Ascending aorta (tissue), 2 donors: ENCODE measurements around the gene OLFM3. TPM values are rescaled to one million over a fixed set of nuclear protein-coding genes. Genes with fewer than 3 reads are reported as not detected.

Experiments used
- DNase-seq, 2 donors: peaks; one replicate each; pipeline ENCODE4 v3.0.0-alpha.2; 2019; ENCODE audit warnings: low spot score in 2 of 2
- H3K27ac ChIP-seq, 2 donors: fragments of 200-600 bp; sonication (generic); one replicate each; pipeline ENCODE4 v1.5.1; 2016 to 2017; ENCODE audit warnings: mild to moderate bottlenecking in 1 of 2
- H3K27me3 ChIP-seq: fragments of 200-600 bp; sonication (generic); one replicate; pipeline ENCODE4 v1.5.1; 2017
- H3K36me3 ChIP-seq, 2 donors: fragments of 200-600 bp; sonication (generic); one replicate each; pipeline ENCODE4 v1.5.1; 2016
- H3K4me1 ChIP-seq, 2 donors: fragments of 200-600 bp; sonication (generic); one replicate each; pipeline ENCODE4 v1.5.1; 2016 to 2017; ENCODE audit warnings: mild to moderate bottlenecking in 1 of 2
- H3K4me3 ChIP-seq, 2 donors: fragments of 200-600 bp; sonication (generic); one replicate each; pipeline ENCODE4 v1.5.1; 2016 to 2017; ENCODE audit warnings: mild to moderate bottlenecking in 1 of 2
- H3K9me3 ChIP-seq, 2 donors: fragments of 200-600 bp; sonication (generic); one replicate each; pipeline ENCODE4 v1.5.1; 2016
- CTCF ChIP-seq, 3 experiments: fragments of 200-600 bp in 2 of 3; fragments of 450-650 bp in 1 of 3; sonication (generic) in 2 of 3; IDR thresholded peaks; one replicate each; pipeline ENCODE4 v1.5.1; 2016 to 2019; ENCODE audit warnings: antibody characterized with exemption in 3 of 3, mild to moderate bottlenecking in 1 of 3, moderate library complexity in 1 of 3
- intact Hi-C: fragments of 100-400 bp; cut with DNase I; formaldehyde crosslinking; loops from one replicate; pipeline ENCODE4 v1.15.1; 2023
- total RNA-seq: library from RNA; depleted of rRNA; stranded (reverse); fragments of >200 nt; gene quantifications from one replicate; pipeline ENCODE4 v1.1.0, GENCODE V29; 2016

Gene OLFM3
- total RNA-seq, 1 donor from 2014 or later, result not detected

GRCh38 chr1:101995984-101996745 lies 561 bp downstream of the OLFM3 start:
- no peak overlapping the region for H3K4me3 ChIP-seq
- no peaks in the 10 kb centered on the region for H3K27me3 ChIP-seq
- no peaks in the 10 kb centered on the region for H3K9me3 ChIP-seq
- DNase-seq, result no peak
- H3K27ac ChIP-seq, result no peak overlapping the region
- no peak for TF ChIP-seq CTCF (IDR thresholded peaks at IDR 0.05)
- no peaks in the 10 kb centered on the region for H3K36me3 ChIP-seq
- no peaks in the 10 kb centered on the region for H3K4me1 ChIP-seq
- intact Hi-C loops, result no loop called here

- H3K4me3 ChIP-seq, result no peak overlapping the region
- H3K27me3 ChIP-seq, result no peaks in the 10 kb centered on the region
- no peaks in the 10 kb centered on the region for H3K36me3 ChIP-seq
- intact Hi-C loops, result no loop called here
- H3K9me3 ChIP-seq, result no peaks in the 10 kb centered on the region
- no peaks in the 10 kb centered on the region for H3K4me1 ChIP-seq
- no peak overlapping the region for H3K27ac ChIP-seq
- DNase-seq, result no peak
- TF ChIP-seq CTCF (IDR thresholded peaks at IDR 0.05), result no peak
Measured at GRCh38 chr1:101993710-101994109, 3.0 kb downstream of the OLFM3 start.

DNA sequence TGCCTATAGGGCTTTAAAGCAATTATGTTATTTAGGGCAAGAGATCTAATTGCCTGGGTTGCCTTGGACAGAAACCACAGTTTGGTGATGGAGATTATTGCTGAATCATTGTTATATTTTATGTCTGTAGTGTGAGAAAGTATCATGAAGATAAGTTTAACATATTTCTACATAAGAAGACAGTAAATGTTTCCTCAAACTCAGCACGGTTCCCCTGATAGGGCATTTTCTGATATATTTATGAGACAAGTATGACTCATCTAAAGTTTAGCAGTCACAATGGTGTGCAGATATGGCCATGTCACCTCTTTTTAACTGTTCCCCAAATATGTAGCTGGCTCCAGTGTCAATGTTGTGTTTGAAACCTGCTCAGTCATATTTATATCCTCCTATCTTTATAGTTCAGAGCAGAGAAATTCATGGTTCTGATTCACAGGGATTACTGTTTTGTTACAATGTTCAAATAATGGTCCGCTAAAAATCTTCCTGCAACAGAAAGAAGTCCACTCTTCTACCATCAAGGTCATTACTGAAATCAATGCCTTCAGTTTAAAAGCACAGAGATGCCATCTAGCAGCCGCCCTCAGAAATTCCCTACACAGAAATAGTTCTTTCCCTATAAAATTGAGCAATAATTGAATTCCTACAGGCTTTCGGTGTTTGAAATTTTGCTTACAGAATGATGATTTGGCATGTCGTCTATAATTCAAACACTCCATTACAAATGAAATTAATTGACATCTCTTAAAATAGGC lies 3.7 kb downstream of the OLFM3 start:
- H3K9me3 ChIP-seq, result no peaks in the 10 kb centered on the region
- H3K4me1 ChIP-seq, result no peaks in the 10 kb centered on the region
- H3K36me3 ChIP-seq, result no peaks in the 10 kb centered on the region
- H3K27ac ChIP-seq, result no peak overlapping the region
- no peak for TF ChIP-seq CTCF (IDR thresholded peaks at IDR 0.05)
- no peak for DNase-seq
- intact Hi-C loops, result no loop called here
- no peak overlapping the region for H3K4me3 ChIP-seq
- no peaks in the 10 kb centered on the region for H3K27me3 ChIP-seq

DNA sequence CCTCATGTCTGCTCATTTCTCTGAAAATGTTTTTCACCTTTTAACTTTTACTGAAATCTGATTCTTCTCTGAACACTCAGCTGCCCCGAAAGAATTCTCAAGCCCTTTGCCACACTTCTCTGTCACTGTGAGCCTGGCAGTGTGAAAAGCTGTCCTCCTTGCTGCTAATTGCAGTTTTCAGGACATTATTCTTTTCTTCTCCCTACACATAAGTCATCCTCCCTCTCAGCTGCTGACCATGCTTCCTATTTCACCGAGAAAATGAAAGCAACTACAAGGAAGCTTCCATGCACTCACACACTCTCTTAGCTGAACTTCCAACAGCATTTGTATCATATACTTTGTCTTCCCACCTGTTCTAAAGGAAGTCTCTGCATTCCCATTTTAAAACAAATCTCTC lies 15.8 kb downstream of the OLFM3 start:
- Histone ChIP-seq H3K36me3 (no peaks in the 10 kb centered on the region), H3K9me3 (no peaks in the 10 kb centered on the region), H3K4me1 (no peaks in the 10 kb centered on the region), H3K27me3 (no peaks in the 10 kb centered on the region), H3K27ac (no peak overlapping the region), H3K4me3 (no peak overlapping the region)
- no peak for TF ChIP-seq CTCF (IDR thresholded peaks at IDR 0.05)
- intact Hi-C loops, result no loop called here
- DNase-seq, result no peak

GRCh38 chr1:101977266-101977665 lies 19.5 kb downstream of the OLFM3 start:
- H3K9me3 ChIP-seq, result no peaks in the 10 kb centered on the region
- H3K27me3 ChIP-seq, result no peaks in the 10 kb centered on the region
- no peak overlapping the region for H3K4me3 ChIP-seq
- no peak for DNase-seq
- no peak overlapping the region for H3K27ac ChIP-seq
- no peak for TF ChIP-seq CTCF (IDR thresholded peaks at IDR 0.05)
- intact Hi-C loops, result no loop called here
- no peaks in the 10 kb centered on the region for H3K36me3 ChIP-seq
- no peaks in the 10 kb centered on the region for H3K4me1 ChIP-seq
